ENCODE data around the gene SLC7A5. TPM values are rescaled to one million over a fixed set of nuclear protein-coding genes. Genes with fewer than 3 reads are reported as not detected.

The SLC7A5 gene
- total and polyA plus RNA-seq, 2 of the 13 experiments (the other 11 are each of a cell fraction or from before 2014, with no cell fraction given), result 79.6 to 155 TPM

DNA sequence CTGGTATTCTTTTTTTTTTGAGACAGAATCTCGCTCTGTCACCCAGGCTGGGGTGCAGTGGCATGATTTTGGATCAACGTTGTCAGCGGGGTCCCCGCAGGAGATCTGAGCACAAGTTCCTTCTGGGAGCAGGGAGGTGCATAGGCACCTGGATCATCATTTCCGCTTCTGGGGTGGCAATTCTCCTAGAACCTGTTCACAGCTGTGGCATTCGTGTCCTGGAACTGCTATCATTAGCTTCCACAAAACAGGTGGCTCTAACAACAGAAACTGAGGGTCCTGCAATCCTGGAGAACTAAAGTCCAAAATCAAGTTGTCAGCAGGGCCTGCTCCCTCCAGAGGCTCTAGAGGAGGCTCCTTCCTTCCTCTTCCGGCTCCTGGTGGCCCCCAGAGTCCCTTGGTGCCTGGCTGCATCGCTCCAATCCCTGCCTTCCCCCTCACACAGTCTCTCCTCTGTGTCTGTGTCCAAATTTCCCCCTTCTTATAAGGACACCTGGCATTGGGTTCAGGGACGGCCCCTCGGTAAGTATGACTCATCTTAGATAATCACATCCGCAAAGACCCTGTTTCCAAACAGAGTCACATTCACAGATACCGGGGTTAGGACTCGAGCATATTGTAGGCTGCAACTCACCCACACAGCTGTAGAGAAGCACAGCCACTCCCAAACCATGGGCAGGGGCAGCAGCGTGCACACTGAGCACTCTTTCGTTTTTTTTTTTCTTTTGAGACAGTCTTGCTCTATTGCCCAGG is 60.0 kb downstream of the SLC7A5 start (continued):
- TF ChIP-seq ELK4 (CRISPR knock-in tag; IDR thresholded peaks at IDR 0.05; ENCODE audit: borderline replicate concordance), result no peak
- TF ChIP-seq ZFP82 (CRISPR knock-in tag; IDR thresholded peaks at IDR 0.05; ENCODE audit: borderline replicate concordance), result no peak
- TF ChIP-seq MIER2 (CRISPR knock-in tag; IDR thresholded peaks at IDR 0.05), result no peak
- TF ChIP-seq ZBTB7B (CRISPR knock-in tag; IDR thresholded peaks at IDR 0.05), result peak; percentile 89
- TF ChIP-seq, protein P1, sequence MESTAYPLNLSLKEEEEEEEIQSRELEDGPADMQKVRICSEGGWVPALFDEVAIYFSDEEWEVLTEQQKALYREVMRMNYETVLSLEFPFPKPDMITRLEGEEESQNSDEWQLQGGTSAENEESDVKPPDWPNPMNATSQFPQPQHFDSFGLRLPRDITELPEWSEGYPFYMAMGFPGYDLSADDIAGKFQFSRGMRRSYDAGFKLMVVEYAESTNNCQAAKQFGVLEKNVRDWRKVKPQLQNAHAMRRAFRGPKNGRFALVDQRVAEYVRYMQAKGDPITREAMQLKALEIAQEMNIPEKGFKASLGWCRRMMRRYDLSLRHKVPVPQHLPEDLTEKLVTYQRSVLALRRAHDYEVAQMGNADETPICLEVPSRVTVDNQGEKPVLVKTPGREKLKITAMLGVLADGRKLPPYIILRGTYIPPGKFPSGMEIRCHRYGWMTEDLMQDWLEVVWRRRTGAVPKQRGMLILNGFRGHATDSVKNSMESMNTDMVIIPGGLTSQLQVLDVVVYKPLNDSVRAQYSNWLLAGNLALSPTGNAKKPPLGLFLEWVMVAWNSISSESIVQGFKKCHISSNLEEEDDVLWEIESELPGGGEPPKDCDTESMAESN (CRISPR knock-in tag; conservative IDR thresholded peaks at IDR 0.05), result 0 out of 2 replicates have a peak, but pooled peaks have one; percentile 33
- TF ChIP-seq NR2C2 (CRISPR knock-in tag; IDR thresholded peaks at IDR 0.05; ENCODE audit: borderline replicate concordance), result peak; percentile 47; the same call in 1 of the 2 replicates
- no peak for TF ChIP-seq BORCS8-MEF2B (CRISPR knock-in tag; IDR thresholded peaks at IDR 0.05)
- no peak for TF ChIP-seq DMTF1 (CRISPR knock-in tag; IDR thresholded peaks at IDR 0.05)
- 0 out of 2 replicates have a peak, but pooled peaks have one; percentile 17 for TF ChIP-seq NR2F6 (IDR thresholded peaks at IDR 0.05)
- TF ChIP-seq NR2F6 (CRISPR knock-in tag; IDR thresholded peaks at IDR 0.05), result peak; percentile 31; the same call in 1 of the 2 replicates
- TF ChIP-seq MAFG (CRISPR knock-in tag; IDR thresholded peaks at IDR 0.05), result no peak
- no peak for TF ChIP-seq RFX3 (CRISPR knock-in tag; IDR thresholded peaks at IDR 0.05)
- peak; percentile 50; the same call in 1 of the 2 replicates for TF ChIP-seq KDM5B (CRISPR knock-in tag; IDR thresholded peaks at IDR 0.05; ENCODE audit: borderline replicate concordance)
- TF ChIP-seq, protein P2, sequence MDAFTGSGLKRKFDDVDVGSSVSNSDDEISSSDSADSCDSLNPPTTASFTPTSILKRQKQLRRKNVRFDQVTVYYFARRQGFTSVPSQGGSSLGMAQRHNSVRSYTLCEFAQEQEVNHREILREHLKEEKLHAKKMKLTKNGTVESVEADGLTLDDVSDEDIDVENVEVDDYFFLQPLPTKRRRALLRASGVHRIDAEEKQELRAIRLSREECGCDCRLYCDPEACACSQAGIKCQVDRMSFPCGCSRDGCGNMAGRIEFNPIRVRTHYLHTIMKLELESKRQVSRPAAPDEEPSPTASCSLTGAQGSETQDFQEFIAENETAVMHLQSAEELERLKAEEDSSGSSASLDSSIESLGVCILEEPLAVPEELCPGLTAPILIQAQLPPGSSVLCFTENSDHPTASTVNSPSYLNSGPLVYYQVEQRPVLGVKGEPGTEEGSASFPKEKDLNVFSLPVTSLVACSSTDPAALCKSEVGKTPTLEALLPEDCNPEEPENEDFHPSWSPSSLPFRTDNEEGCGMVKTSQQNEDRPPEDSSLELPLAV (CRISPR knock-in tag; conservative IDR thresholded peaks at IDR 0.05; ENCODE audit: low read depth), result no peak
- TF ChIP-seq, protein P3, sequence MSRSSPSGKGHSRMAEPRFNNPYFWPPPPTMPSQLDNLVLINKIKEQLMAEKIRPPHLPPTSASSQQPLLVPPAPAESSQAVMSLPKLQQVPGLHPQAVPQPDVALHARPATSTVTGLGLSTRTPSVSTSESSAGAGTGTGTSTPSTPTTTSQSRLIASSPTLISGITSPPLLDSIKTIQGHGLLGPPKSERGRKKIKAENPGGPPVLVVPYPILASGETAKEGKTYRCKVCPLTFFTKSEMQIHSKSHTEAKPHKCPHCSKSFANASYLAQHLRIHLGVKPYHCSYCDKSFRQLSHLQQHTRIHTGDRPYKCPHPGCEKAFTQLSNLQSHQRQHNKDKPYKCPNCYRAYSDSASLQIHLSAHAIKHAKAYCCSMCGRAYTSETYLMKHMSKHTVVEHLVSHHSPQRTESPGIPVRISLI (CRISPR knock-in tag; IDR thresholded peaks at IDR 0.05; ENCODE audit: borderline replicate concordance), result peak; percentile 67; the same call in 1 of the 2 replicates
- TF ChIP-seq RXRA (CRISPR knock-in tag; IDR thresholded peaks at IDR 0.05), result peak; percentile 42; the same call in 1 of the 2 replicates
- TF ChIP-seq BCLAF1 (IDR thresholded peaks at IDR 0.05), result no peak
- no peak for TF ChIP-seq ELF4 (CRISPR knock-in tag; IDR thresholded peaks at IDR 0.05; ENCODE audit: borderline replicate concordance)
